Vagina (tissue), 2 donors: Measurements from ENCODE around the gene NEUROD2.

Source experiments
- CTCF ChIP-seq, 3 experiments: fragments of 450-650 bp in 2 of 3; fragments of 200-600 bp in 1 of 3; sonication (generic) in 1 of 3; IDR thresholded peaks; one replicate each; pipeline ENCODE4 v1.5.1; 2017 to 2019; ENCODE audit warnings: antibody characterized with exemption in 3 of 3, mild to moderate bottlenecking in 2 of 3, moderate library complexity in 2 of 3
- POLR2A ChIP-seq, 2 donors: fragments of 450-650 bp; IDR thresholded peaks; one replicate each; pipeline ENCODE4 v1.6.1; 2017; ENCODE audit warnings: antibody characterized with exemption in 2 of 2, mild to moderate bottlenecking in 2 of 2, moderate library complexity in 2 of 2
- POLR2AphosphoS5 ChIP-seq, 2 donors: sonication (generic); formaldehyde crosslinking; IDR thresholded peaks; one replicate each; pipeline ENCODE4 v1.9.0; 2017; ENCODE audit warnings: antibody characterized with exemption in 2 of 2, mild to moderate bottlenecking in 2 of 2, low read depth in 1 of 2; ENCODE audit not compliant: insufficient read depth in 1 of 2

- no peak for TF ChIP-seq POLR2AphosphoS5 (IDR thresholded peaks at IDR 0.05; ENCODE audit: insufficient read depth in 1 of 2, low read depth in 1 of 2)
- TF ChIP-seq CTCF (IDR thresholded peaks at IDR 0.05), result no peak
- no peak for TF ChIP-seq POLR2A (IDR thresholded peaks at IDR 0.05)
Observed at GRCh38 chr17:39596543-39597267, 11.0 kb downstream of the NEUROD2 start.
